HepG2 (cell line): ENCODE measurements around the gene SAMD4B. TPM values are rescaled to one million over a fixed set of nuclear protein-coding genes. Genes with fewer than 3 reads are reported as not detected.

Experiments used
- AHDC1 ChIP-seq: sonication (generic); formaldehyde crosslinking; IDR thresholded peaks from 2 replicates; pipeline ENCODE4 v1.5.1; 2020; ENCODE audit warnings: mild to moderate bottlenecking, missing genetic modification reagents, borderline replicate concordance
- BCL3 ChIP-seq: sonication (generic); formaldehyde crosslinking; IDR thresholded peaks from 2 replicates; pipeline ENCODE4 v1.5.1; 2020; ENCODE audit warnings: mild to moderate bottlenecking, missing genetic modification reagents, moderate library complexity
- HOXA5 ChIP-seq: sonication (generic); formaldehyde crosslinking; IDR thresholded peaks from 2 replicates; pipeline ENCODE4 v1.4.0; 2020; ENCODE audit warnings: missing genetic modification reagents
- NFE2L1 ChIP-seq: sonication (generic); formaldehyde crosslinking; IDR thresholded peaks from 2 replicates; pipeline ENCODE4 v1.4.0; 2020; ENCODE audit warnings: missing genetic modification reagents, mild to moderate bottlenecking, borderline replicate concordance
- PHF21A ChIP-seq: sonication (generic); formaldehyde crosslinking; IDR thresholded peaks from 2 replicates; pipeline ENCODE4 v1.5.0; 2020; ENCODE audit warnings: mild to moderate bottlenecking, missing genetic modification reagents
- RARG ChIP-seq: sonication (generic); formaldehyde crosslinking; IDR thresholded peaks from 2 replicates; pipeline ENCODE4 v1.4.0; 2020; ENCODE audit warnings: low read depth, mild to moderate bottlenecking, missing genetic modification reagents
- TERF1 ChIP-seq: sonication (generic); formaldehyde crosslinking; IDR thresholded peaks from 2 replicates; pipeline ENCODE4 v1.8.0; 2022; ENCODE audit warnings: mild to moderate bottlenecking, missing genetic modification reagents, moderate library complexity
- TRAFD1 ChIP-seq: sonication (generic); formaldehyde crosslinking; IDR thresholded peaks from 2 replicates; pipeline ENCODE4 v1.5.1; 2020; ENCODE audit warnings: missing genetic modification reagents, mild to moderate bottlenecking, borderline replicate concordance
- ZBTB8A ChIP-seq: sonication (generic); formaldehyde crosslinking; IDR thresholded peaks from 2 replicates; pipeline ENCODE4 v1.4.0; 2020; ENCODE audit warnings: mild to moderate bottlenecking, low read depth, missing genetic modification reagents, borderline replicate concordance
- ZC3H13 ChIP-seq: sonication (generic); formaldehyde crosslinking; IDR thresholded peaks from 2 replicates; pipeline ENCODE4 v1.8.1; 2023; ENCODE audit warnings: mild to moderate bottlenecking, missing genetic modification reagents, moderate library complexity
- ZC3H4 ChIP-seq: sonication (generic); formaldehyde crosslinking; IDR thresholded peaks from 2 replicates; pipeline ENCODE4 v1.4.0; 2020; ENCODE audit warnings: missing genetic modification reagents, borderline replicate concordance
- ZKSCAN8 ChIP-seq: IDR thresholded peaks from 2 replicates; pipeline ENCODE4 v1.6.1; 2016; ENCODE audit warnings: borderline replicate concordance, missing genetic modification reagents, missing compliant biosample characterization
- ZNF580 ChIP-seq: IDR thresholded peaks from 2 replicates; pipeline ENCODE4 v1.6.1; 2016; ENCODE audit warnings: low read depth, borderline replicate concordance
- ZNF781 ChIP-seq: sonication (generic); formaldehyde crosslinking; IDR thresholded peaks from 2 replicates; pipeline ENCODE4 v1.5.1; 2020; ENCODE audit warnings: borderline replicate concordance, mild to moderate bottlenecking, missing genetic modification reagents; ENCODE audit errors: not compliant biosample characterization
- polyA plus RNA-seq, 8 experiments: library from polyadenylated mRNA; depleted of rRNA in 3 of 8; stranded (reverse) in 7 of 8; unstranded in 1 of 8; fragments of >200 nt; fragmentation: Illumina TruSeq in 4 of 8; extraction: Trizol in 4 of 8; gene quantifications; 2 replicates each; pipeline versions ENCODE4 v1.2.1 to v1.2.3, GENCODE V29; 2011 to 2016; ENCODE audit warnings: low read depth in 4 of 8, missing spikeins in 1 of 8, mixed read lengths in 1 of 8; ENCODE audit not compliant: insufficient read depth in 1 of 8
- total RNA-seq, 5 experiments: library from RNA; depleted of rRNA; stranded (reverse); fragments of >200 nt; fragmentation: Illumina TruSeq; extraction: Trizol; gene quantifications; 2 replicates each; pipeline ENCODE4 v1.2.3, GENCODE V29; 2016; ENCODE audit warnings: low read depth in 1 of 5

Gene SAMD4B
- total and polyA plus RNA-seq, 2 of the 13 experiments (the other 11 are each of a cell fraction or from before 2014, with no cell fraction given) = 26.0 to 31.8 TPM

- no peak for TF ChIP-seq AHDC1 (CRISPR knock-in tag)
- TF ChIP-seq TERF1 (CRISPR knock-in tag) = no peak
- TF ChIP-seq ZNF580 (CRISPR knock-in tag) = peak; percentile 58; the same call in 1 of the 2 replicates
- no peak for TF ChIP-seq ZC3H4 (CRISPR knock-in tag)
- peak; percentile 85; the same call in 1 of the 2 replicates for TF ChIP-seq ZKSCAN8 (CRISPR knock-in tag)
- TF ChIP-seq PHF21A = peak; percentile 89
- TF ChIP-seq HOXA5 (CRISPR knock-in tag) = peak; percentile 64; the same call in 1 of the 2 replicates
- no peak for TF ChIP-seq ZBTB8A
- TF ChIP-seq ZNF781 (CRISPR knock-in tag) = peak; percentile 40
- TF ChIP-seq RARG (CRISPR knock-in tag) = no peak
- TF ChIP-seq NFE2L1 = no peak
- peak; percentile 64 for TF ChIP-seq ZC3H13
- 0 out of 2 replicates have a peak, but pooled peaks have one; percentile 77 for TF ChIP-seq TRAFD1
- TF ChIP-seq BCL3 (CRISPR knock-in tag) = no peak
Observed at GRCh38 chr19:39397360-39398296, 55.4 kb downstream of the SAMD4B start (continued).
